ENCODE data around the gene TAF4. TPM values are rescaled to one million over a fixed set of nuclear protein-coding genes. Genes with fewer than 3 reads are reported as not detected.

TAF4 gene
- total RNA-seq, 1 experiment from 2014 or later, result 19.5 TPM

DNA sequence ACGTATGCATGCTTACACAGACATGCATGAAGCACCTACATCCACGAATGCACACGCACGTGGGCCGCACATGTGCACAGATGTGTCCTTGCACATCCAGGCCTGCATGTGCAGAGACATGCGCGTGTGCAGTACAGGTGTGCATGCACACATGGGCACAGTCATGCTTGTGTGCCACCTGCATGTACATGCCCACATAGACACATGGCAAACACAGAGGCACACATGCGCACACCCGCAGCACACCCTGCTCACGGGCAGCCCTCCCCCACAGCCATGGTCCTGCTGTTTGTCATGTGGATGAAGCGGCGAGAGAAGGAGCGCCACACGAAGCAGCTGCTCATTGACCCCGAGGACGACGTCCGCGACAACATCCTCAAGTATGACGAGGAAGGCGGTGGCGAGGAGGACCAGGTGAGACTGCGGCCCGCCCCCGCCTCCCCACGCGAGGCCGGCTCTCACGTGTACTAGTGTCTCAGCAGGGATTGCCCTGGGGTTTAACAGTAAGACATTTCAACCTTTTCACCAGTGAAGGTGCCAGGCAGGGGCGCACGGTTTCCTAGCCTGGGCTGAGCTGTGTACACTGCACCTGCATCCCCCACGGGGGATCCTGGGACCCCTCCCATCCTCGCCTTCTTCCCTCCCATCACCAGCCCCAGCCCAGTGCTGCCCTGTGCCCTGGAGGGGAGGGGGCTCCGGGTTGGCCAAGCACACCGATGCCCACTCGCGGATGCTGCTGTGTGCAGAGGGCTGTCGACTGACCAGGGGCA lies 132.8 kb downstream of the TAF4 start:
- H3K9ac ChIP-seq (ENCODE audit: low read length), result no peak overlapping the region
- H3K36me3 ChIP-seq (ENCODE audit: insufficient read depth, low read length), result no peaks in the 10 kb centered on the region
- no peak overlapping the region for H3K4me2 ChIP-seq (ENCODE audit: low read depth, low read length, poor library complexity, severe bottlenecking)
- H3K79me2 ChIP-seq (ENCODE audit: low read length), result no peaks in the 10 kb centered on the region
- H3K9me3 ChIP-seq (ENCODE audit: low read length), result no peaks in the 10 kb centered on the region; the same call in 1 of the 2 replicates
- no peaks in the 10 kb centered on the region for H4K20me1 ChIP-seq (ENCODE audit: insufficient read depth, low read depth, low read length)
- no peaks in the 10 kb centered on the region for H3K4me1 ChIP-seq (ENCODE audit: low read length)
- no peaks in the 10 kb centered on the region for H3K27me3 ChIP-seq (ENCODE audit: low read length)
- no peak for DNase-seq
- H2AFZ ChIP-seq (ENCODE audit: low read length), result no peak overlapping the region
- H3K27ac ChIP-seq (ENCODE audit: low read length), result no peak overlapping the region
- no peak overlapping the region for H3K4me3 ChIP-seq (ENCODE audit: low read length)
- H3K9me2 ChIP-seq (replicated peaks; ENCODE audit: insufficient read depth, low read length), result no peaks in the 10 kb centered on the region

- Histone ChIP-seq H3K4me1 (ENCODE audit: low read length) (no peaks in the 10 kb centered on the region), H3K27ac (ENCODE audit: low read length) (no peak overlapping the region), H3K9me3 (ENCODE audit: low read length) (no peaks in the 10 kb centered on the region; the same call in 1 of the 2 replicates), H3K27me3 (ENCODE audit: low read length) (no peaks in the 10 kb centered on the region), H3K79me2 (ENCODE audit: low read length) (no peaks in the 10 kb centered on the region), H3K4me3 (ENCODE audit: low read length) (no peak overlapping the region), H3K9ac (ENCODE audit: low read length) (no peak overlapping the region), H3K36me3 (ENCODE audit: insufficient read depth, low read length) (no peaks in the 10 kb centered on the region), H3K4me2 (ENCODE audit: low read depth, low read length, poor library complexity, severe bottlenecking) (no peak overlapping the region), H2AFZ (ENCODE audit: low read length) (no peak overlapping the region), H4K20me1 (ENCODE audit: insufficient read depth, low read depth, low read length) (no peaks in the 10 kb centered on the region), H3K9me2 (replicated peaks; ENCODE audit: insufficient read depth, low read length) (no peaks in the 10 kb centered on the region)
- DNase-seq, result no peak
These were observed 133.5 kb downstream of the TAF4 start for GRCh38 chr20:61932199-61932592.

- no peaks in the 10 kb centered on the region; the same call in 1 of the 2 replicates for H3K9me3 ChIP-seq (ENCODE audit: low read length)
- no peak overlapping the region for H3K4me2 ChIP-seq (ENCODE audit: low read depth, low read length, poor library complexity, severe bottlenecking)
- H3K36me3 ChIP-seq (ENCODE audit: insufficient read depth, low read length), result no peaks in the 10 kb centered on the region
- no peak for DNase-seq
- H4K20me1 ChIP-seq (ENCODE audit: insufficient read depth, low read depth, low read length), result no peaks in the 10 kb centered on the region
- no peak overlapping the region for H3K27ac ChIP-seq (ENCODE audit: low read length)
- H3K9ac ChIP-seq (ENCODE audit: low read length), result no peak overlapping the region
- no peaks in the 10 kb centered on the region for H3K79me2 ChIP-seq (ENCODE audit: low read length)
- H3K9me2 ChIP-seq (replicated peaks; ENCODE audit: insufficient read depth, low read length), result no peaks in the 10 kb centered on the region
- H3K4me3 ChIP-seq (ENCODE audit: low read length), result no peak overlapping the region
- no peaks in the 10 kb centered on the region for H3K4me1 ChIP-seq (ENCODE audit: low read length)
- H3K27me3 ChIP-seq (ENCODE audit: low read length), result no peaks in the 10 kb centered on the region
- H2AFZ ChIP-seq (ENCODE audit: low read length), result no peak overlapping the region
These were observed 134.0 kb downstream of the TAF4 start for GRCh38 chr20:61931476-61932198.

GRCh38 chr20:61930776-61931475 lies 134.8 kb downstream of the TAF4 start:
- no peaks in the 10 kb centered on the region for H3K4me1 ChIP-seq (ENCODE audit: low read length)
- no peaks in the 10 kb centered on the region for H4K20me1 ChIP-seq (ENCODE audit: insufficient read depth, low read depth, low read length)
- no peaks in the 10 kb centered on the region for H3K27me3 ChIP-seq (ENCODE audit: low read length)
- H3K4me3 ChIP-seq (ENCODE audit: low read length), result no peak overlapping the region
- H3K36me3 ChIP-seq (ENCODE audit: insufficient read depth, low read length), result no peaks in the 10 kb centered on the region
- no peak overlapping the region for H2AFZ ChIP-seq (ENCODE audit: low read length)
- DNase-seq, result no peak
- no peak overlapping the region for H3K27ac ChIP-seq (ENCODE audit: low read length)
- no peak overlapping the region for H3K9ac ChIP-seq (ENCODE audit: low read length)
- no peak overlapping the region for H3K4me2 ChIP-seq (ENCODE audit: low read depth, low read length, poor library complexity, severe bottlenecking)
- no peaks in the 10 kb centered on the region for H3K79me2 ChIP-seq (ENCODE audit: low read length)
- H3K9me2 ChIP-seq (replicated peaks; ENCODE audit: insufficient read depth, low read length), result no peaks in the 10 kb centered on the region
- H3K9me3 ChIP-seq (ENCODE audit: low read length), result no peaks in the 10 kb centered on the region; the same call in 1 of the 2 replicates

DNA sequence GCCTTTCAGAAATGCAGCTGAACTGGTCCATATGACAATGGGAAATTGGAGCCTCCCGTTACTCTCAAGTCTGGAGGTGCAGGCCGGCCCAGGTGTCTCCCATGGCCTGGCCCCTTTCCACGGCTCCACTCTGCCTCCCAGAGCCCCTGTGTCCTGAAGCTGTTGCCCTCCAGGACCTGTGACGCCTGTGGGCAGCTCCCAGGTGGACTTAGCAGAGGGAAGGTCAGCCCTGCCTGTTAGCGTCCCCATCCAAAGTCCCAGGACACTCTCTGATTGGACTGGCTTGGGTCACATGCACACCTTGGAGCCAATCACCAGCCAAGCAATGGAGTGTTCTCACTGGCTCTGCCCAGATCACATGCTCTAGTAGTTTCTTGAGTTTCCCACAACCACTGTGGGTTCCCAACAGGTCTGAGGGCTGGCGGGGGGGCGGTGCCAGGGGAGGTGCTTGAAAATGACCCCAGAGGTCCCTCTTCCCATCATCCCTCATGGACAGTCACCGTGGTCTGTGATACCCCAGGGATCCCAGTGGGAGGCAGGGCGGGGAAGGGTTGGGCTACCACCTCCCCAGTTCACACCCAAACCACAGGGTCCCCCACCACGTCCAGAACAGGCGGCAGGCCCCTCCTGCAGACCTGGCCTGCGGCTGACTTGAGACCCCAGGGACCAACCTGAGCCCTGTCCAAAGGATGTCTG lies 135.6 kb downstream of the TAF4 start:
- Histone ChIP-seq H3K4me3 (ENCODE audit: low read length) (no peak overlapping the region), H4K20me1 (ENCODE audit: insufficient read depth, low read depth, low read length) (no peaks in the 10 kb centered on the region), H3K9me3 (ENCODE audit: low read length) (no peaks in the 10 kb centered on the region; the same call in 1 of the 2 replicates), H3K9me2 (replicated peaks; ENCODE audit: insufficient read depth, low read length) (no peaks in the 10 kb centered on the region), H3K27me3 (ENCODE audit: low read length) (no peaks in the 10 kb centered on the region), H2AFZ (ENCODE audit: low read length) (no peak overlapping the region), H3K79me2 (ENCODE audit: low read length) (no peaks in the 10 kb centered on the region), H3K4me2 (ENCODE audit: low read depth, low read length, poor library complexity, severe bottlenecking) (no peak overlapping the region), H3K27ac (ENCODE audit: low read length) (no peak overlapping the region), H3K9ac (ENCODE audit: low read length) (no peak overlapping the region), H3K4me1 (ENCODE audit: low read length) (no peaks in the 10 kb centered on the region), H3K36me3 (ENCODE audit: insufficient read depth, low read length) (no peaks in the 10 kb centered on the region)
- no peak for DNase-seq

DNA sequence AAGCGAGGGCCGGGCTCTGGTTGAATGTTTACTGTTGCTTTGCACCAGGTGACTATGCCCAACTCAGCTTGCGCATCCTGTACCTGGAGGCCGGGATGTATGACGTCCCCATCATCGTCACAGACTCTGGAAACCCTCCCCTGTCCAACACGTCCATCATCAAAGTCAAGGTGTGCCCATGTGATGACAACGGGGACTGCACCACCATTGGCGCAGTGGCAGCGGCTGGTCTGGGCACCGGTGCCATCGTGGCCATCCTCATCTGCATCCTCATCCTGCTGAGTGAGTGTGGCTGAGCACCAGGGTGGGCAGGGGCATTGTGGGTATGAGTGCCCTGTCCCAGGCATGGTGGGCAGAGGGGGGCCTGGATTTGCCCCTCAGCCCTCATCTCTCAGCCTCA lies 136.1 kb downstream of the TAF4 start:
- no peaks in the 10 kb centered on the region for H3K36me3 ChIP-seq (ENCODE audit: insufficient read depth, low read length)
- no peak for DNase-seq
- no peaks in the 10 kb centered on the region for H3K27me3 ChIP-seq (ENCODE audit: low read length)
- no peaks in the 10 kb centered on the region for H3K9me2 ChIP-seq (replicated peaks; ENCODE audit: insufficient read depth, low read length)
- no peaks in the 10 kb centered on the region for H3K79me2 ChIP-seq (ENCODE audit: low read length)
- no peak overlapping the region for H3K4me2 ChIP-seq (ENCODE audit: low read depth, low read length, poor library complexity, severe bottlenecking)
- no peak overlapping the region for H3K27ac ChIP-seq (ENCODE audit: low read length)
- H3K9me3 ChIP-seq (ENCODE audit: low read length), result no peaks in the 10 kb centered on the region; the same call in 1 of the 2 replicates
- H4K20me1 ChIP-seq (ENCODE audit: insufficient read depth, low read depth, low read length), result no peaks in the 10 kb centered on the region
- no peak overlapping the region for H2AFZ ChIP-seq (ENCODE audit: low read length)
- H3K4me1 ChIP-seq (ENCODE audit: low read length), result no peaks in the 10 kb centered on the region
- H3K9ac ChIP-seq (ENCODE audit: low read length), result no peak overlapping the region
- no peak overlapping the region for H3K4me3 ChIP-seq (ENCODE audit: low read length)

- Histone ChIP-seq H4K20me1 (ENCODE audit: insufficient read depth, low read depth, low read length) (no peaks in the 10 kb centered on the region), H3K4me3 (ENCODE audit: low read length) (no peak overlapping the region)
- no peak for DNase-seq
These were observed 137.7 kb downstream of the TAF4 start for GRCh38 chr20:61927826-61928541.

More at GRCh38 chr20:61927826-61928541, 137.7 kb downstream of the TAF4 start:
- H3K9me3 ChIP-seq (ENCODE audit: low read length), result no peaks in the 10 kb centered on the region; the same call in 1 of the 2 replicates
- no peak overlapping the region for H3K4me2 ChIP-seq (ENCODE audit: low read depth, low read length, poor library complexity, severe bottlenecking)
- H2AFZ ChIP-seq (ENCODE audit: low read length), result no peak overlapping the region
- no peaks in the 10 kb centered on the region for H3K27me3 ChIP-seq (ENCODE audit: low read length)
- H3K9ac ChIP-seq (ENCODE audit: low read length), result no peak overlapping the region
- no peak overlapping the region for H3K27ac ChIP-seq (ENCODE audit: low read length)
- H3K9me2 ChIP-seq (replicated peaks; ENCODE audit: insufficient read depth, low read length), result no peaks in the 10 kb centered on the region
- no peaks in the 10 kb centered on the region for H3K36me3 ChIP-seq (ENCODE audit: insufficient read depth, low read length)
- H3K4me1 ChIP-seq (ENCODE audit: low read length), result no peaks in the 10 kb centered on the region
- no peaks in the 10 kb centered on the region for H3K79me2 ChIP-seq (ENCODE audit: low read length)
